Tibial artery (tissue), 4 donors: Measurements from ENCODE around the gene GRIP1.

Source experiments
- DNase-seq, 2 donors: peaks; one replicate each; pipeline ENCODE4 v3.0.0-alpha.2; 2019
- H3K27ac ChIP-seq, 2 donors: fragments of 200-600 bp; sonication (generic) in 1 of 2; 1 replicate in 1 of 2; 2 replicates in 1 of 2; pipeline ENCODE4 v1.5.1; 2018 to 2019; ENCODE audit warnings: mild to moderate bottlenecking in 1 of 2
- H3K27me3 ChIP-seq, 2 donors: fragments of 200-600 bp; sonication (generic) in 1 of 2; one replicate each; pipeline versions ENCODE4 v1.5.1 to v1.6.0; 2016 to 2019
- H3K36me3 ChIP-seq, 3 donors: fragments of 200-600 bp; sonication (generic) in 2 of 3; one replicate each; pipeline ENCODE4 v1.5.1; 2016 to 2019; ENCODE audit warnings: mild to moderate bottlenecking in 2 of 3
- H3K4me1 ChIP-seq, 4 donors: fragments of 200-600 bp; sonication (generic) in 2 of 4; 1 replicate in 3 of 4; 2 replicates in 1 of 4; pipeline ENCODE4 v1.5.1; 2016 to 2019
- H3K4me3 ChIP-seq, 2 donors: fragments of 200-600 bp; sonication (generic) in 1 of 2; 1 replicate in 1 of 2; 2 replicates in 1 of 2; pipeline ENCODE4 v1.5.1; 2018 to 2019; ENCODE audit warnings: mild to moderate bottlenecking in 2 of 2
- H3K9me3 ChIP-seq, 3 donors: fragments of 200-600 bp; sonication (generic) in 1 of 3; one replicate each; pipeline ENCODE4 v1.5.1; 2016 to 2019
- intact Hi-C: fragments of 100-400 bp; cut with DNase I; formaldehyde crosslinking; loops from one replicate; pipeline ENCODE4 v1.15.0; 2023; ENCODE audit warnings: low total_unique reads
- TF ChIP-seq, protein P1 (sequence below), 2 experiments: fragments of 200-600 bp in 1 of 2; fragments of 450-650 bp in 1 of 2; IDR thresholded peaks; one replicate each; pipeline ENCODE4 v1.5.1; 2017 to 2019; ENCODE audit warnings: antibody characterized with exemption in 2 of 2, mild to moderate bottlenecking in 1 of 2, moderate library complexity in 1 of 2

Gene GRIP1, protein sequence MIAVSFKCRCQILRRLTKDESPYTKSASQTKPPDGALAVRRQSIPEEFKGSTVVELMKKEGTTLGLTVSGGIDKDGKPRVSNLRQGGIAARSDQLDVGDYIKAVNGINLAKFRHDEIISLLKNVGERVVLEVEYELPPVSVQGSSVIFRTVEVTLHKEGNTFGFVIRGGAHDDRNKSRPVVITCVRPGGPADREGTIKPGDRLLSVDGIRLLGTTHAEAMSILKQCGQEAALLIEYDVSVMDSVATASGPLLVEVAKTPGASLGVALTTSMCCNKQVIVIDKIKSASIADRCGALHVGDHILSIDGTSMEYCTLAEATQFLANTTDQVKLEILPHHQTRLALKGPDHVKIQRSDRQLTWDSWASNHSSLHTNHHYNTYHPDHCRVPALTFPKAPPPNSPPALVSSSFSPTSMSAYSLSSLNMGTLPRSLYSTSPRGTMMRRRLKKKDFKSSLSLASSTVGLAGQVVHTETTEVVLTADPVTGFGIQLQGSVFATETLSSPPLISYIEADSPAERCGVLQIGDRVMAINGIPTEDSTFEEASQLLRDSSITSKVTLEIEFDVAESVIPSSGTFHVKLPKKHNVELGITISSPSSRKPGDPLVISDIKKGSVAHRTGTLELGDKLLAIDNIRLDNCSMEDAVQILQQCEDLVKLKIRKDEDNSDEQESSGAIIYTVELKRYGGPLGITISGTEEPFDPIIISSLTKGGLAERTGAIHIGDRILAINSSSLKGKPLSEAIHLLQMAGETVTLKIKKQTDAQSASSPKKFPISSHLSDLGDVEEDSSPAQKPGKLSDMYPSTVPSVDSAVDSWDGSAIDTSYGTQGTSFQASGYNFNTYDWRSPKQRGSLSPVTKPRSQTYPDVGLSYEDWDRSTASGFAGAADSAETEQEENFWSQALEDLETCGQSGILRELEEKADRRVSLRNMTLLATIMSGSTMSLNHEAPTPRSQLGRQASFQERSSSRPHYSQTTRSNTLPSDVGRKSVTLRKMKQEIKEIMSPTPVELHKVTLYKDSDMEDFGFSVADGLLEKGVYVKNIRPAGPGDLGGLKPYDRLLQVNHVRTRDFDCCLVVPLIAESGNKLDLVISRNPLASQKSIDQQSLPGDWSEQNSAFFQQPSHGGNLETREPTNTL

DNA sequence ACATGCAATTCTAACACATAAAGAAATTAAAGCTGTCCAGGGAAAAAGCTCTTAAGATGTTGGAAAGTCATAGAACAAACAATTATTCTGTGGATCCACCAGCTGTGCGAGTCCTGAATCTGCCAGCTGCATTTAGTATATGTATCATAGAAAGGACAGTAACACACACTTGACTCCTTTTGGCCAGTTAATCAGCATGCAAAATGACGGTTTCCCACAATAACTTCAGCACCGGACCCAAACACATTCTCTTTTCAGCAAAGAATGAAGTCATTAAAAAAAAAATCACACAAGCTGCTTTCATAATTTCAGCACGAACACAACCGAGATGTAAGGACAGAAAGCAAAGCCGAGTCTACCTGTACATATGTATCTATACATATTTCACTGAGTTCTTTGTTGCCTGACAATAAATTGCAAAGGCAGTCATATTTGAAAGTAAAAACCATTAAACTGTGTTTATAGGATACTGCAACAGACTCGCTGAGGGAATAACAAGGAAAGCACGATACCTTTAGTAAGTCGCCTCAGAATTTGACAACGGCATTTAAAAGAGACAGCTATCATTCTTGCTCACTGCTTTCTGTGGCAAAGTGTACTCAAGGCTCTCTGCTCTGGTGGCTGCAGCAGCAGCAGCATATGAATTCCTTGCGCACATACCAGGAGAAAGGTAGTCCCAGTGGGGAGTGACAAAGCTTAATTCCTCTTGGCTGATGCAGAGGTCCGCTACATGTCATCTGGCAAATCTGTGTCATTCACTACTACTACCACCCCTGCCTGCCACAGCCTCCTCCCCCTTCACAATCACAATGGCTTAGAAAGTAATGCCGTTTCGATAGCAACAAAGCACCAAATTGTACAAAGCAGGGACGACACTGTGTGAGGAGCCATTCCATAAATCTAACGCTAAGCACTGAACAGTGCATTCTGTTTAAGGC is at the start of gene GRIP1:
TSS of gene GRIP1 (minus strand) at position 739 of the 938 bp plus-strand sequence. CDS start at position 567, 172 bp downstream.
- intact Hi-C loops: no loop called here
- Histone ChIP-seq H3K27ac (no peak within 1 kb of the TSS), H3K4me1 (peaks cover 0 to 16% (median 2%) of the 10 kb centered on the region in 4 donors), H3K9me3 (no peaks in the 10 kb centered on the region), H3K27me3 (peaks cover 0 to 4% of the 10 kb centered on the region in 2 donors), H3K4me3 (peak within 1 kb of the TSS in 1 of 2 donors; percentile 19), H3K36me3 (no peaks in the 10 kb centered on the region)
- TF ChIP-seq, protein P1, sequence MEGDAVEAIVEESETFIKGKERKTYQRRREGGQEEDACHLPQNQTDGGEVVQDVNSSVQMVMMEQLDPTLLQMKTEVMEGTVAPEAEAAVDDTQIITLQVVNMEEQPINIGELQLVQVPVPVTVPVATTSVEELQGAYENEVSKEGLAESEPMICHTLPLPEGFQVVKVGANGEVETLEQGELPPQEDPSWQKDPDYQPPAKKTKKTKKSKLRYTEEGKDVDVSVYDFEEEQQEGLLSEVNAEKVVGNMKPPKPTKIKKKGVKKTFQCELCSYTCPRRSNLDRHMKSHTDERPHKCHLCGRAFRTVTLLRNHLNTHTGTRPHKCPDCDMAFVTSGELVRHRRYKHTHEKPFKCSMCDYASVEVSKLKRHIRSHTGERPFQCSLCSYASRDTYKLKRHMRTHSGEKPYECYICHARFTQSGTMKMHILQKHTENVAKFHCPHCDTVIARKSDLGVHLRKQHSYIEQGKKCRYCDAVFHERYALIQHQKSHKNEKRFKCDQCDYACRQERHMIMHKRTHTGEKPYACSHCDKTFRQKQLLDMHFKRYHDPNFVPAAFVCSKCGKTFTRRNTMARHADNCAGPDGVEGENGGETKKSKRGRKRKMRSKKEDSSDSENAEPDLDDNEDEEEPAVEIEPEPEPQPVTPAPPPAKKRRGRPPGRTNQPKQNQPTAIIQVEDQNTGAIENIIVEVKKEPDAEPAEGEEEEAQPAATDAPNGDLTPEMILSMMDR (IDR thresholded peaks at IDR 0.05): no peak
- DNase-seq: no peak

DNA sequence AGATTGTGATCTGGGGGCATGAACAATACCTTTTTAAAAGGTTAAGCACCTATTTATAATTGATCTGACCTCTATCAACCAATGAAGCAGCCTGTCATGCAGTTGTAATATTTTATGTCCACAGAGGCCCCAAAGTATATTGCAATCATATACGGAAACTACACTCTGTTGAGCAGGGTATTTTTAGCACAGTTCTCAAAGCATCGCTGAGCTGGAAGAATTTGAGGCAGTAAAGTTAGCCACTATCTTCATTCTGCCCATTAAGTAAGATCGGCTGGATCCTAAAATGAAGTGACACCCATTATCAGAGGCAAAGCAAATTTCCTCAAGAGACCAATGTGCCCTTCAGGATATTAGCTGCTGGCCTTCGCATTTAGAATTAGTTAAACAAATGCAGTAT is 47.7 kb upstream of the GRIP1 start:
- no peaks in the 10 kb centered on the region for H3K27me3 ChIP-seq
- no peak for DNase-seq
- H3K36me3 ChIP-seq: no peaks in the 10 kb centered on the region
- TF ChIP-seq, protein P1 (IDR thresholded peaks at IDR 0.05): no peak
- intact Hi-C loops: no loop called here
- no peaks in the 10 kb centered on the region for H3K4me1 ChIP-seq
- no peak overlapping the region for H3K27ac ChIP-seq
- no peaks in the 10 kb centered on the region for H3K9me3 ChIP-seq
- H3K4me3 ChIP-seq: no peak overlapping the region

GRCh38 chr12:66725031-66725430 is 46.2 kb upstream of the GRIP1 start:
- DNase-seq: no peak
- Histone ChIP-seq H3K4me3 (no peak overlapping the region), H3K27ac (no peak overlapping the region), H3K27me3 (no peaks in the 10 kb centered on the region), H3K36me3 (no peaks in the 10 kb centered on the region), H3K9me3 (no peaks in the 10 kb centered on the region), H3K4me1 (no peaks in the 10 kb centered on the region)
- intact Hi-C loops: no loop called here
- TF ChIP-seq, protein P1 (IDR thresholded peaks at IDR 0.05): no peak

DNA sequence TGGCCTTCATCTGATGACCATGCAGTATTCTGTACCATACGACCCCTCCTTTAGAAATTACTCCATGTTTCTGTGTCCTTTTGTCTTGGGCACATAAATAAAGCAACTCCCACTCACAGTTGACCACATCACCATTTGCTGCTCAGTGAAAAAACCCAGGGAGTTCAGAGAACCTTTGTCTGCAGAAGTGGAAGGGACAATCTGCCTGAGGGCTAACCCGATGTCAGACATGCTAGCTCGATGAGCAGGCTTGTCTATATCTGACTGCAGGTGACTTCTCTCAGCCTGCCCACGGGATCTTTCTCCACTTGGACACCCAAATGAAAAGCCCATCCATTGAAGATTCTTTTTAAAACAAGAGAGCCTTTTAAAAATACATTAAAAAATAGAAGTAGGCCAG is 45.7 kb upstream of the GRIP1 start:
- H3K36me3 ChIP-seq: no peaks in the 10 kb centered on the region
- DNase-seq: no peak
- intact Hi-C loops: no loop called here

More for the DNA sequence above, 45.7 kb upstream of the GRIP1 start:
- no peaks in the 10 kb centered on the region for H3K27me3 ChIP-seq
- TF ChIP-seq, protein P1 (IDR thresholded peaks at IDR 0.05): no peak
- no peaks in the 10 kb centered on the region for H3K9me3 ChIP-seq
- no peaks in the 10 kb centered on the region for H3K4me1 ChIP-seq
- no peak overlapping the region for H3K27ac ChIP-seq
- H3K4me3 ChIP-seq: no peak overlapping the region
